SU-DHL-6 (cell line): ENCODE measurements around the gene DRAP1.

Source experiments
- H2AFZ ChIP-seq: fragments of 200-600 bp; sonication (generic); 2 replicates; pipeline ENCODE4 v1.6.1; 2014; ENCODE audit warnings: low read depth, mild to moderate bottlenecking, moderate library complexity, mixed read lengths, antibody characterized with exemption, low read length; ENCODE audit not compliant: severe bottlenecking
- H3F3A ChIP-seq: fragments of 200-600 bp; shearing (Covaris generic); 2 replicates; pipeline ENCODE4 v1.6.0; 2016; ENCODE audit warnings: antibody characterized with exemption, mild to moderate bottlenecking; ENCODE audit not compliant: insufficient read depth
- H3K27ac ChIP-seq: fragments of 200-600 bp; sonication (generic); 2 replicates; pipeline ENCODE4 v1.5.1; 2016; ENCODE audit warnings: low read depth, mild to moderate bottlenecking, low read length, moderate library complexity, mixed read lengths
- H3K27me3 ChIP-seq: fragments of 200-600 bp; sonication (generic), shearing (Covaris generic); 2 replicates; pipeline ENCODE4 v1.6.0; 2014; ENCODE audit warnings: mild to moderate bottlenecking, low read length
- H3K36me3 ChIP-seq: fragments of 200-600 bp; sonication (generic); 2 replicates; pipeline ENCODE4 v1.6.1; 2014; ENCODE audit warnings: mild to moderate bottlenecking, low read length, mixed read lengths
- H3K4me2 ChIP-seq: fragments of 300-600, 200-600 bp; shearing (Covaris generic), sonication (generic); 2 replicates; pipeline ENCODE4 v1.6.0; 2014; ENCODE audit warnings: low read length, low read depth, mild to moderate bottlenecking; ENCODE audit not compliant: poor library complexity, severe bottlenecking
- H3K4me3 ChIP-seq: fragments of 200-600 bp; sonication (generic); 2 replicates; pipeline ENCODE4 v1.5.1; 2014; ENCODE audit warnings: antibody characterized with exemption, low read length, mild to moderate bottlenecking, mixed read lengths; ENCODE audit not compliant: insufficient read depth, poor library complexity, severe bottlenecking
- H3K79me2 ChIP-seq: fragments of 200-600 bp; sonication (generic); 2 replicates; pipeline ENCODE4 v1.6.1; 2014; ENCODE audit warnings: mild to moderate bottlenecking, low read length, moderate library complexity; ENCODE audit not compliant: insufficient read depth
- H3K9ac ChIP-seq: fragments of 200-600 bp; sonication (generic); 2 replicates; pipeline ENCODE4 v1.7.0; 2014; ENCODE audit warnings: mild to moderate bottlenecking, low read length
- H3K9me2 ChIP-seq: fragments of 200-600 bp; sonication (generic); replicated peaks from 2 replicates; pipeline ENCODE4 v1.6.1; 2014; ENCODE audit warnings: low read length; ENCODE audit not compliant: insufficient read depth
- H3K9me3 ChIP-seq: fragments of 200-600 bp; sonication (generic); 2 replicates; pipeline ENCODE4 v1.6.1; 2014; ENCODE audit warnings: low read length, mixed read lengths; ENCODE audit not compliant: insufficient read depth
- H4K20me1 ChIP-seq: fragments of 200-600 bp; sonication (generic); 2 replicates; pipeline ENCODE4 v1.6.1; 2014; ENCODE audit warnings: low read depth, mild to moderate bottlenecking, antibody characterized with exemption, low read length, moderate library complexity, mixed read lengths
- CTCF ChIP-seq: fragments of 200-600 bp; sonication (generic); IDR thresholded peaks from one replicate; pipeline ENCODE4 v1.5.1; 2017; ENCODE audit warnings: antibody characterized with exemption, mild to moderate bottlenecking, low read length, moderate library complexity; ENCODE audit not compliant: insufficient read depth, poor library complexity, severe bottlenecking
- EZH2phosphoT487 ChIP-seq: fragments of 200-600 bp; sonication (generic), shearing (Covaris generic); conservative IDR thresholded peaks from 2 replicates; pipeline ENCODE4 v1.6.1; 2018; ENCODE audit warnings: mild to moderate bottlenecking, antibody characterized with exemption, low read length, moderate library complexity, mixed read lengths

The DRAP1 gene

GRCh38 chr11:65944191-65944590 lies 25.0 kb downstream of the DRAP1 start:
- H3K9me2 ChIP-seq: no peaks in the 10 kb centered on the region
- H3K27me3 ChIP-seq: no peaks in the 10 kb centered on the region
- H3K36me3 ChIP-seq: no peaks in the 10 kb centered on the region
- no peak overlapping the region for H3K27ac ChIP-seq
- TF ChIP-seq CTCF (no peak), EZH2phosphoT487 (no peak)
- no peaks in the 10 kb centered on the region for H4K20me1 ChIP-seq
- no peak overlapping the region for H3K9ac ChIP-seq
- H3K4me2 ChIP-seq: no peak overlapping the region
- H3F3A ChIP-seq: no peaks in the 10 kb centered on the region
- no peaks in the 10 kb centered on the region for H3K9me3 ChIP-seq
- H3K79me2 ChIP-seq: no peaks in the 10 kb centered on the region
- H2AFZ ChIP-seq: no peak overlapping the region
- H3K4me3 ChIP-seq: no peak overlapping the region

- Histone ChIP-seq H2AFZ (no peak overlapping the region), H3K9ac (no peak overlapping the region), H3F3A (no peaks in the 10 kb centered on the region), H3K9me2 (no peaks in the 10 kb centered on the region), H3K27ac (no peak overlapping the region), H3K79me2 (no peaks in the 10 kb centered on the region), H3K36me3 (no peaks in the 10 kb centered on the region), H3K9me3 (no peaks in the 10 kb centered on the region), H4K20me1 (no peaks in the 10 kb centered on the region), H3K4me3 (no peak overlapping the region), H3K4me2 (no peak overlapping the region), H3K27me3 (no peaks in the 10 kb centered on the region)
- TF ChIP-seq EZH2phosphoT487: no peak
- no peak for TF ChIP-seq CTCF
These were observed 25.5 kb downstream of the DRAP1 start for GRCh38 chr11:65944767-65945166.

GRCh38 chr11:65945430-65945911 lies 26.2 kb downstream of the DRAP1 start, which contains the start of gene TSGA10IP:
TSS of gene TSGA10IP (plus strand) at chr11:65945480. CDS start at chr11:65945676, 196 bp downstream.
- Histone ChIP-seq H3F3A (no peaks in the 10 kb centered on the region), H3K36me3 (no peaks in the 10 kb centered on the region), H3K9ac (no peak within 1 kb of the TSS), H3K4me3 (no peak within 1 kb of the TSS), H3K9me3 (no peaks in the 10 kb centered on the region), H3K4me2 (no peak within 1 kb of the TSS), H3K27ac (no peak within 1 kb of the TSS), H3K9me2 (no peaks in the 10 kb centered on the region), H3K27me3 (no peaks in the 10 kb centered on the region), H4K20me1 (no peaks in the 10 kb centered on the region), H3K79me2 (no peaks in the 10 kb centered on the region), H2AFZ (no peak within 1 kb of the TSS)
- TF ChIP-seq CTCF: no peak
- TF ChIP-seq EZH2phosphoT487: no peak
